Measurements from ENCODE around the gene YES1. TPM values are rescaled to one million over a fixed set of nuclear protein-coding genes. Genes with fewer than 3 reads are reported as not detected.
"Not testable (repeated sequence)": the region's sequence is repeated elsewhere in the genome, so short reads cannot be mapped to it uniquely, and the experiment has no call there.

YES1 gene
- total RNA-seq, 1 experiment from 2014 or later, result not detected

GRCh38 chr18:686339-687111 is 125.5 kb downstream of the YES1 start:
- no peaks in the 10 kb centered on the region for H3K9me2 ChIP-seq (replicated peaks; ENCODE audit: insufficient read depth, low read length)
- no peak overlapping the region for H2AFZ ChIP-seq (ENCODE audit: low read length)
- H3K4me3 ChIP-seq (ENCODE audit: low read length), result no peak overlapping the region
- H3K9me3 ChIP-seq (ENCODE audit: low read length), result no peaks in the 10 kb centered on the region
- DNase-seq, result no peak
- H3K79me2 ChIP-seq (ENCODE audit: low read length), result no peaks in the 10 kb centered on the region
- no peak overlapping the region for H3K9ac ChIP-seq (ENCODE audit: low read length)
- no peaks in the 10 kb centered on the region for H4K20me1 ChIP-seq (ENCODE audit: insufficient read depth, low read depth, low read length)
- H3K27me3 ChIP-seq (ENCODE audit: low read length), result no peaks in the 10 kb centered on the region
- no peak overlapping the region for H3K27ac ChIP-seq (ENCODE audit: low read length)
- H3K4me2 ChIP-seq (ENCODE audit: low read depth, low read length, poor library complexity, severe bottlenecking), result no peak overlapping the region
- H3K36me3 ChIP-seq (ENCODE audit: insufficient read depth, low read length), result peaks cover 21% of the 10 kb centered on the region; the same call in 1 of the 2 replicates
- H3K4me1 ChIP-seq (ENCODE audit: low read length), result no peaks in the 10 kb centered on the region

GRCh38 chr18:685438-685837 is 126.6 kb downstream of the YES1 start:
- DNase-seq, result no peak
- Histone ChIP-seq H3K9ac (ENCODE audit: low read length) (no peak overlapping the region), H3K4me3 (ENCODE audit: low read length) (no peak overlapping the region), H3K9me3 (ENCODE audit: low read length) (no peaks in the 10 kb centered on the region), H3K27me3 (ENCODE audit: low read length) (no peaks in the 10 kb centered on the region), H3K4me1 (ENCODE audit: low read length) (no peaks in the 10 kb centered on the region), H3K79me2 (ENCODE audit: low read length) (no peaks in the 10 kb centered on the region), H3K36me3 (ENCODE audit: insufficient read depth, low read length) (peaks cover 21% of the 10 kb centered on the region; the same call in 1 of the 2 replicates), H3K27ac (ENCODE audit: low read length) (no peak overlapping the region), H4K20me1 (ENCODE audit: insufficient read depth, low read depth, low read length) (no peaks in the 10 kb centered on the region), H3K4me2 (ENCODE audit: low read depth, low read length, poor library complexity, severe bottlenecking) (no peak overlapping the region), H3K9me2 (replicated peaks; ENCODE audit: insufficient read depth, low read length) (no peaks in the 10 kb centered on the region), H2AFZ (ENCODE audit: low read length) (no peak overlapping the region)

GRCh38 chr18:683531-683930 is 128.5 kb downstream of the YES1 start:
- H3K27me3 ChIP-seq (ENCODE audit: low read length), result no peaks in the 10 kb centered on the region
- H3K4me2 ChIP-seq (ENCODE audit: low read depth, low read length, poor library complexity, severe bottlenecking), result no peak overlapping the region
- H3K4me1 ChIP-seq (ENCODE audit: low read length), result no peaks in the 10 kb centered on the region
- H2AFZ ChIP-seq (ENCODE audit: low read length), result no peak overlapping the region
- no peaks in the 10 kb centered on the region for H3K9me2 ChIP-seq (replicated peaks; ENCODE audit: insufficient read depth, low read length)
- H3K4me3 ChIP-seq (ENCODE audit: low read length), result no peak overlapping the region
- H4K20me1 ChIP-seq (ENCODE audit: insufficient read depth, low read depth, low read length), result no peaks in the 10 kb centered on the region
- H3K36me3 ChIP-seq (ENCODE audit: insufficient read depth, low read length), result peaks cover 18% of the 10 kb centered on the region
- no peak overlapping the region for H3K27ac ChIP-seq (ENCODE audit: low read length)
- H3K9ac ChIP-seq (ENCODE audit: low read length), result no peak overlapping the region
- H3K9me3 ChIP-seq (ENCODE audit: low read length), result no peaks in the 10 kb centered on the region
- DNase-seq, result no peak
- no peaks in the 10 kb centered on the region for H3K79me2 ChIP-seq (ENCODE audit: low read length)

- Histone ChIP-seq H3K9ac (ENCODE audit: low read length) (no peak overlapping the region), H3K9me2 (replicated peaks; ENCODE audit: insufficient read depth, low read length) (no peaks in the 10 kb centered on the region), H3K9me3 (ENCODE audit: low read length) (no peaks in the 10 kb centered on the region), H3K27ac (ENCODE audit: low read length) (no peak overlapping the region), H3K27me3 (ENCODE audit: low read length) (no peaks in the 10 kb centered on the region), H3K4me1 (ENCODE audit: low read length) (no peaks in the 10 kb centered on the region), H3K4me3 (ENCODE audit: low read length) (no peak overlapping the region), H3K79me2 (ENCODE audit: low read length) (no peaks in the 10 kb centered on the region), H3K36me3 (ENCODE audit: insufficient read depth, low read length) (peaks cover 18% of the 10 kb centered on the region), H4K20me1 (ENCODE audit: insufficient read depth, low read depth, low read length) (no peaks in the 10 kb centered on the region), H3K4me2 (ENCODE audit: low read depth, low read length, poor library complexity, severe bottlenecking) (no peak overlapping the region), H2AFZ (ENCODE audit: low read length) (no peak overlapping the region)
- no peak for DNase-seq
Observed at GRCh38 chr18:682833-683232, 129.2 kb downstream of the YES1 start.

GRCh38 chr18:682416-682815 is 129.6 kb downstream of the YES1 start:
- not testable (repeated sequence) for H3K4me2 ChIP-seq (ENCODE audit: low read depth, low read length, poor library complexity, severe bottlenecking); H3K4me3 ChIP-seq (ENCODE audit: low read length); H3K27ac ChIP-seq (ENCODE audit: low read length); H3K9me3 ChIP-seq (ENCODE audit: low read length); H2AFZ ChIP-seq (ENCODE audit: low read length); H3K79me2 ChIP-seq (ENCODE audit: low read length); DNase-seq; H4K20me1 ChIP-seq (ENCODE audit: insufficient read depth, low read depth, low read length); H3K27me3 ChIP-seq (ENCODE audit: low read length); H3K4me1 ChIP-seq (ENCODE audit: low read length); H3K9me2 ChIP-seq (replicated peaks; ENCODE audit: insufficient read depth, low read length); H3K9ac ChIP-seq (ENCODE audit: low read length)
- H3K36me3 ChIP-seq (ENCODE audit: insufficient read depth, low read length), result peaks cover 17% of the 10 kb centered on the region

GRCh38 chr18:681985-682384 is 130.1 kb downstream of the YES1 start:
- Histone ChIP-seq H3K4me3 (ENCODE audit: low read length) (no peak overlapping the region), H3K36me3 (ENCODE audit: insufficient read depth, low read length) (peaks cover 14% of the 10 kb centered on the region), H3K9me3 (ENCODE audit: low read length) (no peaks in the 10 kb centered on the region), H4K20me1 (ENCODE audit: insufficient read depth, low read depth, low read length) (no peaks in the 10 kb centered on the region), H3K4me1 (ENCODE audit: low read length) (no peaks in the 10 kb centered on the region), H3K27ac (ENCODE audit: low read length) (no peak overlapping the region), H3K4me2 (ENCODE audit: low read depth, low read length, poor library complexity, severe bottlenecking) (no peak overlapping the region), H3K9ac (ENCODE audit: low read length) (no peak overlapping the region), H3K79me2 (ENCODE audit: low read length) (no peaks in the 10 kb centered on the region), H3K27me3 (ENCODE audit: low read length) (no peaks in the 10 kb centered on the region), H2AFZ (ENCODE audit: low read length) (no peak overlapping the region), H3K9me2 (replicated peaks; ENCODE audit: insufficient read depth, low read length) (no peaks in the 10 kb centered on the region)
- no peak for DNase-seq

- no peak overlapping the region for H3K9ac ChIP-seq (ENCODE audit: low read length)
- no peak overlapping the region for H3K4me2 ChIP-seq (ENCODE audit: low read depth, low read length, poor library complexity, severe bottlenecking)
- H3K4me1 ChIP-seq (ENCODE audit: low read length), result no peaks in the 10 kb centered on the region
- H2AFZ ChIP-seq (ENCODE audit: low read length), result no peak overlapping the region
- H3K27me3 ChIP-seq (ENCODE audit: low read length), result no peaks in the 10 kb centered on the region
- H3K9me3 ChIP-seq (ENCODE audit: low read length), result no peaks in the 10 kb centered on the region
- H3K36me3 ChIP-seq (ENCODE audit: insufficient read depth, low read length), result peaks cover 10% of the 10 kb centered on the region
- H3K4me3 ChIP-seq (ENCODE audit: low read length), result no peak overlapping the region
- no peak for DNase-seq
- no peak overlapping the region for H3K27ac ChIP-seq (ENCODE audit: low read length)
- no peaks in the 10 kb centered on the region for H3K79me2 ChIP-seq (ENCODE audit: low read length)
- H4K20me1 ChIP-seq (ENCODE audit: insufficient read depth, low read depth, low read length), result no peaks in the 10 kb centered on the region
- H3K9me2 ChIP-seq (replicated peaks; ENCODE audit: insufficient read depth, low read length), result no peaks in the 10 kb centered on the region
Observed at GRCh38 chr18:680392-680791, 131.7 kb downstream of the YES1 start.

- Histone ChIP-seq H3K79me2 (ENCODE audit: low read length) (no peaks in the 10 kb centered on the region), H3K4me2 (ENCODE audit: low read depth, low read length, poor library complexity, severe bottlenecking) (no peak overlapping the region), H3K27me3 (ENCODE audit: low read length) (no peaks in the 10 kb centered on the region), H3K36me3 (ENCODE audit: insufficient read depth, low read length) (peaks cover 13% of the 10 kb centered on the region), H3K9me2 (replicated peaks; ENCODE audit: insufficient read depth, low read length) (no peaks in the 10 kb centered on the region), H3K27ac (ENCODE audit: low read length) (no peak overlapping the region), H3K4me1 (ENCODE audit: low read length) (no peaks in the 10 kb centered on the region), H3K9me3 (ENCODE audit: low read length) (no peaks in the 10 kb centered on the region), H3K9ac (ENCODE audit: low read length) (no peak overlapping the region), H2AFZ (ENCODE audit: low read length) (no peak overlapping the region), H3K4me3 (ENCODE audit: low read length) (no peak overlapping the region), H4K20me1 (ENCODE audit: insufficient read depth, low read depth, low read length) (no peaks in the 10 kb centered on the region)
- DNase-seq, result no peak
Observed at GRCh38 chr18:679516-679915, 132.5 kb downstream of the YES1 start.
